Cardiac muscle cell (in vitro differentiated cells and primary cell): ENCODE data around the gene PRKCD. TPM values are rescaled to one million over a fixed set of nuclear protein-coding genes. Genes with fewer than 3 reads are reported as not detected.

Experiments
- DNase-seq, 2 donors: peaks; one replicate each; pipeline versions ENCODE4 v3.0.0 to v3.0.0-alpha.2; 2010 to 2017; ENCODE audit warnings: low read depth in 1 of 2, low spot score in 1 of 2
- H3K27ac ChIP-seq: fragments of 200-600 bp; sonication (generic); 2 replicates; pipeline ENCODE4 v1.5.1; 2016
- H3K27me3 ChIP-seq: fragments of 200-600 bp; sonication (generic); 2 replicates; pipeline ENCODE4 v1.6.0; 2016; ENCODE audit warnings: control low read depth
- H3K36me3 ChIP-seq: fragments of 200-600 bp; sonication (generic); 2 replicates; pipeline ENCODE4 v1.5.1; 2016; ENCODE audit warnings: control low read depth
- H3K4me1 ChIP-seq: fragments of 200-600 bp; sonication (generic); 2 replicates; pipeline ENCODE4 v1.8.1; 2017; ENCODE audit warnings: low read depth, mild to moderate bottlenecking, mixed run types
- H3K4me3 ChIP-seq: fragments of 200-600 bp; sonication (generic); 2 replicates; pipeline ENCODE4 v1.5.1; 2016; ENCODE audit warnings: mild to moderate bottlenecking
- H3K9me3 ChIP-seq: fragments of 200-600 bp; sonication (generic); 2 replicates; pipeline ENCODE4 v1.5.1; 2017; ENCODE audit warnings: low read depth, mild to moderate bottlenecking, control low read depth
- polyA plus RNA-seq: library from polyadenylated mRNA; unstranded; fragments of >200 nt; fragmentation: Nextera tagmentation; extraction: Ambion mirVana; gene quantifications from 2 replicates; pipeline ENCODE4 v1.2.1, GENCODE V29; 2016
- total RNA-seq: library from RNA; depleted of rRNA; stranded (reverse); fragments of >200 nt; gene quantifications from 2 replicates; pipeline ENCODE4 v1.2.3, GENCODE V29; 2016
- TF ChIP-seq, protein P1 (sequence below): IDR thresholded peaks from 2 replicates; pipeline ENCODE4 v1.5.1; 2012; ENCODE audit warnings: low read depth, mild to moderate bottlenecking, low read length

Gene PRKCD
- total and polyA plus RNA-seq, 2 experiments from 2014 or later, result 1.3 to 3.9 TPM

DNA sequence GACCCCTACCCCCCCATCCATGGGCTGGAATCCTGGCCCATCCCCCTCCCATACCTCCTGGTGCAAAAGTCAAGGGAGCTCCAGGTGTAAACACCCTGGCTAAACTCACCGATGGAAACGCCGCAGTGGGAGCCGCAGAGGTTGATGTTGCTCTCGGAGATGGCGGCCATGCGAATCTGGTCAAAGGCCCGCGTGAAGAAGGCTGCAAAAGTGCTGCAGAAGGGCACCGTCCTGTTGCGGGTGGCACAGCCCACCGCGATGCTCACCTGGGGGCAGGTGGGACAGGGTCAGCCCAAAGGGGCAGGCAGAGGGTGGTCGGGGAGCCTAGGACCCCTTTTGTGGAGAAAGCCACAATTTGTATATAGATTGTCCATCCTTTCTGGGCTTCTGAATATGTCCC, 68.2 kb downstream of the PRKCD start:
- H3K27ac ChIP-seq, result no peak overlapping the region
- peaks cover 74% of the 10 kb centered on the region for H3K36me3 ChIP-seq
- no peaks in the 10 kb centered on the region for H3K9me3 ChIP-seq
- TF ChIP-seq, protein P1, sequence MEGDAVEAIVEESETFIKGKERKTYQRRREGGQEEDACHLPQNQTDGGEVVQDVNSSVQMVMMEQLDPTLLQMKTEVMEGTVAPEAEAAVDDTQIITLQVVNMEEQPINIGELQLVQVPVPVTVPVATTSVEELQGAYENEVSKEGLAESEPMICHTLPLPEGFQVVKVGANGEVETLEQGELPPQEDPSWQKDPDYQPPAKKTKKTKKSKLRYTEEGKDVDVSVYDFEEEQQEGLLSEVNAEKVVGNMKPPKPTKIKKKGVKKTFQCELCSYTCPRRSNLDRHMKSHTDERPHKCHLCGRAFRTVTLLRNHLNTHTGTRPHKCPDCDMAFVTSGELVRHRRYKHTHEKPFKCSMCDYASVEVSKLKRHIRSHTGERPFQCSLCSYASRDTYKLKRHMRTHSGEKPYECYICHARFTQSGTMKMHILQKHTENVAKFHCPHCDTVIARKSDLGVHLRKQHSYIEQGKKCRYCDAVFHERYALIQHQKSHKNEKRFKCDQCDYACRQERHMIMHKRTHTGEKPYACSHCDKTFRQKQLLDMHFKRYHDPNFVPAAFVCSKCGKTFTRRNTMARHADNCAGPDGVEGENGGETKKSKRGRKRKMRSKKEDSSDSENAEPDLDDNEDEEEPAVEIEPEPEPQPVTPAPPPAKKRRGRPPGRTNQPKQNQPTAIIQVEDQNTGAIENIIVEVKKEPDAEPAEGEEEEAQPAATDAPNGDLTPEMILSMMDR, result no peak
- DNase-seq, result no peak
- H3K4me3 ChIP-seq, result no peak overlapping the region
- H3K27me3 ChIP-seq, result no peaks in the 10 kb centered on the region
- no peaks in the 10 kb centered on the region for H3K4me1 ChIP-seq

DNA sequence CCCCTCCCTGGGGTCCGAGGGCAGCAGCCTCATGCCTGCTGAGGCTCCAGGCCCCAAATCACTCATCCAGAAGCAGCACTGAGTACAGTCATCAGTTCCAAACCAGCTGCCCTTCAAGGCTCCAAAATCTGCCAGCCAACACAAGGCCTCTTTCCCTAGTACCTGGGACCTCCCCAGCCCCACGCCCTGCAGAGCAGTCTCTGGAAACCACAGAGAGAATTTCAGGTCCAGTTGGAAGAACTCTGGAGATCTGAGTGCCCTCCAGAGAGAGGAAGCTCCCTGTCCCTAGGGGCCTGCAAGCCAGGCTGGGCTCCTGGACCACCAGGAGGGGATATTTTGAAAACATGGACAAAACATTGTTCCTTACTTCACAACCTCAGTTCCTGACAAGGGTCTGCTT, 68.6 kb downstream of the PRKCD start:
- Histone ChIP-seq H3K36me3 (peaks cover 74% of the 10 kb centered on the region), H3K4me3 (no peak overlapping the region)
- TF ChIP-seq, protein P1, result no peak

DNA sequence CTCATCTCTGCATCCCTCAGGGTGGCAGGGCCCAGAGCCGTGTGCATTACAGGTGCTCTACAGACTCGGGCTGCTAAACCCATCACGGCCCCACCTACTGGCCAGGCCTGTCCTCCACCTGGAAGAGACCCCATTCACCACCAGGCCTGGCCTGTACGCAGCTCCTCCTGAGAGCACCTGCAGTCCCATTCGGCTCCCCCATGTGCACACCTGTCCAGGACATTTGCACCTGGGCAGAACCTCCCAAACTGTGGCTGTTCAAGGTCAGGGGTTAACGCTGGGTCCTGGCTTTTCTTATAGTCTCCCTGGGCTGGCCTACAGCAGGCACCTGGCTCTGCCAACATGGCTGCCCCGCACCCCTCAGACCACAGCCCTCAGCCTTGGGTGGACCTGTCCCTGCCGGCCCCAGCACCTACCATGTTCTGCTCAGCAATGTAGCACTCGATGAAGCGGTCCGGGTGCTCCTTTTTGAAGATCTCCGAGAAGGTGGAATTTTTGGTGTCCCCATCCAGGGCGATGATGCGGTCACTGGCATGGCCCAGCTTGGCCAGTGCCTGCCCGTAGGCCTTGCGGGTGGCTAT, 69.1 kb downstream of the PRKCD start:
- H3K27ac ChIP-seq, result no peak overlapping the region
- TF ChIP-seq, protein P1, result no peak
- no peaks in the 10 kb centered on the region for H3K27me3 ChIP-seq
- no peaks in the 10 kb centered on the region for H3K4me1 ChIP-seq
- H3K36me3 ChIP-seq, result peaks cover 71% of the 10 kb centered on the region
- H3K4me3 ChIP-seq, result no peak overlapping the region
- H3K9me3 ChIP-seq, result no peaks in the 10 kb centered on the region
- DNase-seq, result no peak

More for the DNA sequence above, 68.6 kb downstream of the PRKCD start:
- no peak for DNase-seq
- Histone ChIP-seq H3K27me3 (no peaks in the 10 kb centered on the region), H3K27ac (no peak overlapping the region), H3K4me1 (no peaks in the 10 kb centered on the region), H3K9me3 (no peaks in the 10 kb centered on the region)

DNA sequence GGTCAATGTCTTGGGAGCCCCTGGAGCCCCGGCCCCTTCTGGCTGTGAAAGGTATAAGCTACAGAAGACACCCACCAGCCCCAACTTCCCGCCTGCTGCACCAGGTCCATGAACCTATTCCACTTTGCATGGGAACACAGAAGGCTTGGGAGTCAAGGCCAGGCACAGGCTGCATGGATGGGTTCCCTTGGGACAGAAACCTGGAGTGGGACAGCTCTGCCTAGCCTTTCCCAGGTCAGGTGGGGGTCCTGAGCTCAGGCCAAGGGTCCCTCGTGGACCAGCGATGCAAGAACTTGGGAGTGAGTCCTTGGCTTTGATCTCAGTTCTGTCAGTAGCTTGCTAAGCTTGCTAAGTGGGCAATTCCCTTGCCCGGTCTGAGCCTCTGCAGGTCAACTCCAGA, 69.8 kb downstream of the PRKCD start:
- no peaks in the 10 kb centered on the region for H3K9me3 ChIP-seq
- no peaks in the 10 kb centered on the region for H3K27me3 ChIP-seq
- TF ChIP-seq, protein P1, result no peak
- DNase-seq, result no peak
- H3K4me3 ChIP-seq, result no peak overlapping the region
- H3K4me1 ChIP-seq, result no peaks in the 10 kb centered on the region
- H3K36me3 ChIP-seq, result peaks cover 65% of the 10 kb centered on the region
- H3K27ac ChIP-seq, result no peak overlapping the region

DNA sequence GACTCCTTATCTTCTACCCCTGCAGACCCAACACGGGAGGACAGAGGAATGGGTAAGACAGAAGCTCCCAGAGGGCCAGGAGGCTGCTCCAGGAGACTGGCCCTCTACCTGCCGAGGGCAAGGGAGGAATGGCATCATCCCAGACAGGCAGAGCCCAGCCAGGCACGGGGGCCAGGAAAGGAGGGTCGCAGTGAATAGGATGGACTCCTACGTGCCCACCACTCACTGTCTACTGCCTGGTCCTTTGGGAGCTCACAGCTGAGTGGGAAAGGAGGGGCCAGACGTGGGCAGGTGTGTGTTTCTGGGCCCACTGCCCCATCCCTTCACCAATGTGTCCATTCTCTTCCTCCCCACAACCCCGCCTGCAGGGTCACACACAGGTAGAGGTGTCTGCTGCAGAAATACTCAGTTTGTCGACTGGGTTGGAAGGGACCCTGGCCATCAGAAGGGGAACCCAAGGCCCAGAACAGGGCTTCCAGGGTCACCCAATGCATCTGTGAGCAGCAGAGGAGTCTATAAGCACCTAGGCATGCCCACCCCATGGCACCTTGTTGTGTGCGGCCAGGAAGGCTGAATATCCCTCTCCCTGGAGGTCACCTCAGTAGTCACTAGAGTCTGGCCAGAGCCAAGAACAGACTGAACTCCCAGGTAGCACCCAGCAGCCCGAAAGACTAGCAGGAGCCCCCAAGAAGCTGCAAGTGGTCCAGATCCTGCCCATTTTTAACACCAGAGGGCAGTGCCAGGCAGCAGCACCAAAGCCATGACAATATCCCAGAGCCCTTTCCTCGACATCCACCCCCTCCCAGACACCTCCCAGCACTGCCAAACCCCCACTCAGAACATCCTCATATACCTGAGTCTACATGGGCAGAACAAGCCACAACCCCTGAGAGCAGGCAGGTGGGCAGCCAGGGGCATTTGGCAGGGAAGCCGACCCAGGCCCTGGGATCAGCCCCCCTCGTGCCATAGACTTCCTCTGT, 70.8 kb downstream of the PRKCD start:
- no peak for DNase-seq
- Histone ChIP-seq H3K36me3 (peaks cover 56% of the 10 kb centered on the region), H3K27me3 (no peaks in the 10 kb centered on the region), H3K27ac (no peak overlapping the region), H3K9me3 (no peaks in the 10 kb centered on the region), H3K4me3 (no peak overlapping the region), H3K4me1 (no peaks in the 10 kb centered on the region)
- TF ChIP-seq, protein P1, result peak; percentile 11
